Activated T-helper 1 cell treated with Interleukin-2 at 50 U/mL for 16 hours (primary cell): ENCODE data around the gene KCTD17.

Source experiments
- DNase-seq: peaks from one replicate; pipeline ENCODE4 v3.0.0-alpha.2; 2020; ENCODE audit warnings: low read depth

The KCTD17 gene

DNA sequence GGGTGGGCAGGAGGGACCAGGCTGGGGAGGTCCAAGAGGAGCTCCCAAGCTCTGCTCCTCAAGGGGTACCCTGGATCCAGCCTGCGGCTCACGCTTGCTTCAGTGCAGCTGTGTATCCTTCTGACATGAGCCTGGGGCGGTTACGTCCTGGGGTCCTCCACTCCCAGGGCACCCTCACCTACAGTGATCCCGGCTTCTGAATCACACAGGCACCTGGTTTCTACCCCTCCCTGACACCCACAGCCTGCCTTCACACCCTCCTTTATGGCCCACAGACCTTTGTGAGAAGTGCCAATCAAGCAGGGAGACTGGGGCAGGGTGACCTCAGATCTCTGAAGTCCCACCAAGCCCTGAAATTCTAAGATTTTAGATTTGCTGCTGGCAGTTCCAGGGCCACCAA, 30.5 kb upstream of the KCTD17 start:
- DNase-seq, result no peak

DNA sequence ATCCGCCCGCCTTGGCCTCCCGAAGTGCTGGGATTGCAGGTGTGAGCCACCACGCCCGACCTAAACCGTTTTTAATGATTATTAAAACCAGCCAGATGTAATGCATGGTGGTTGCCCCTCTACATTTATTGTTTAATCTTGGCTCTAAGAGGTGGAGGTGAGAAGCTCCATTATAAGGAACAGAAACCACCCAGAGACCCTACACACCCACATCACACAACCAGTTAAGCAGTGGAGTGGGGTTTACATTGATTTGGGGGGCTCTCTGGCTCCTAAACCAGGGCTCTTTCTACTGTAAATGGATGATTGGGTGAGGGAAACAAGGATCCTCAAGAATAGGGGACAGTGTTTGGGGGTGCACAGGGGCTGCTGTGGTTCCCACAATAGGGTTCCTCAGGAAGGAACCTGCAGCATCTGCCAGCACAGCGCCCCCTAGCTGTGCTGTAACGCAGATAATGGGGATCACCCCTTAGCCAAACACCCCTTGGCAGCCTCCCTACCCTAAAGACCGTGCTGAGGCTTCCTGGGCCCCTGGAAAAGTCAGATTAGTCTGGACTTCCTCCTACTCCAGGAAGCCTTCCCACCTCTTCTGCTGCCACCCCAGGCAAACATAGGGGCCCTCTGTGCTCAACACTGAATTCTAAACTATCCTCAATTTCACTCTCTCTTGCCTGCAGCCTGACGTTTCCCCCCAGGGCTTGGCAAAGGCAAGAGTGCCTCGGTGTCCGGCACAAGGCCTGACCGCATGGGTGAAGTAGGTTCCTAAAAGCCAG, 29.6 kb upstream of the KCTD17 start:
- DNase-seq, result peak; percentile 33

DNA sequence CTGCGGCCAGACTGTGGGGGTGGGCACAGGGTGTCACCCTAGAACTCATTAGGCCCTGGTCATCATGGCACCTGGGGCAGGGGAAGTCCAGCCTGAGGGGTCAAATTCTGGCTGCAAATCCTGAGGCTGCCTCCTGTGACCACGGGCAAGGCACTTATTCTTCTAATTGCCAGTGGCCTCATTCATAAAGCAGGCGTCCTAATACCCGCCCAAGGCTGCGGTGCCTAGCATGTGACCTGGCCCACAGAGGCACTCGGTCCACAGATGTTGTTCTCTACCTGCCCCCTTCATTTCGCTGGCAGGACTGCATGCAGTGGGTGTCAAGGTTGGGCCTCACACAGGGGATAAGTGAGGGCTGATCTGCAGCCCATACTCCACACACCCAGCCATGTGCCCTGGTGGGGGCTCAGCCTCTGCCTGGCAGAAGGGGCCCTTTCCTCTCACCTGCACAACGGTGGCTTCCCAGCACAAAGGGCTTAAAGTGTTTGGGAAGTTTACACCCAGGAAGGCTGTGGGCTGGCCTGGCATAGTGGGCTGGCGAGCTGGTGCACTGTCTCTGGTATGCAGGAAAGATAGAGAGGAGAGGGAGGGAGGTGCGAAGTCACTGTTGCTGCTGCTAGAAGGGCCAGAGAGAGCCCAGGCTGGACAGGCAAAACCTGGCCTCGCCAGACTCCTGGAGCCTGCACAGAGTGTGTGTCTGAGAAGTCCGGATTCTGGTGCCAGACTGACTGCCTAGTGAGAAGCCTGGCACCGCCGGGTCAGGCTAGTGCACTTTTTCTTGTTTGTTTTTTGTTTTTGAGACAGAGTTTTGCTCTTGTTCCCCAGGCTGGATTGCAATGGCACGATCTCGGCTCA, 28.8 kb upstream of the KCTD17 start:
- no peak for DNase-seq

DNA sequence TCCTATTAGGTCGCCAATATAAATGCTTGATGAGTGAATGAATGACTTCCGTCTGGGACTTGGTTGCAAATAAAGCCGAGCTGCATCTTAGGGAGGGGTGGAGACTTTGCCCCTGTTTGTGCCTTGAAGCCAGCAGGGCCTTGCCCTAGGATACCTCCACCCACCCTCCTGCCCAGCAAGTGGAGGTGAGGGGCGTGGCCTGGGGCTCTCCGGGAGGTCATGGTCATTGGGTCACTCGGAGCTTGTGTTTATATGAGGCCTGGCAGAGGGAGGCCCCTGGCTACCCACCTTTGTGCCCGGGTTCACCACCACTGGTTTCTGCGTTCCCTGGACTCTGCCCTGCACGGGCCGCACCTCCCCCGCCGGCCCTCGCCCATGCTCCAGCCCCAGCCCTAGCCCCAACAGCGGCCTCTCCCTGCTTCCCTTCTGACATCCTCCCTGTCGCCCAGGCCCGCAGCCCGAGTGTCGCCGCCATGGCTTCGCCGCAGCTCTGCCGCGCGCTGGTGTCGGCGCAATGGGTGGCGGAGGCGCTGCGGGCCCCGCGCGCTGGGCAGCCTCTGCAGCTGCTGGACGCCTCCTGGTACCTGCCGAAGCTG, 27.7 kb upstream of the KCTD17 start:
- DNase-seq, result no peak

DNA sequence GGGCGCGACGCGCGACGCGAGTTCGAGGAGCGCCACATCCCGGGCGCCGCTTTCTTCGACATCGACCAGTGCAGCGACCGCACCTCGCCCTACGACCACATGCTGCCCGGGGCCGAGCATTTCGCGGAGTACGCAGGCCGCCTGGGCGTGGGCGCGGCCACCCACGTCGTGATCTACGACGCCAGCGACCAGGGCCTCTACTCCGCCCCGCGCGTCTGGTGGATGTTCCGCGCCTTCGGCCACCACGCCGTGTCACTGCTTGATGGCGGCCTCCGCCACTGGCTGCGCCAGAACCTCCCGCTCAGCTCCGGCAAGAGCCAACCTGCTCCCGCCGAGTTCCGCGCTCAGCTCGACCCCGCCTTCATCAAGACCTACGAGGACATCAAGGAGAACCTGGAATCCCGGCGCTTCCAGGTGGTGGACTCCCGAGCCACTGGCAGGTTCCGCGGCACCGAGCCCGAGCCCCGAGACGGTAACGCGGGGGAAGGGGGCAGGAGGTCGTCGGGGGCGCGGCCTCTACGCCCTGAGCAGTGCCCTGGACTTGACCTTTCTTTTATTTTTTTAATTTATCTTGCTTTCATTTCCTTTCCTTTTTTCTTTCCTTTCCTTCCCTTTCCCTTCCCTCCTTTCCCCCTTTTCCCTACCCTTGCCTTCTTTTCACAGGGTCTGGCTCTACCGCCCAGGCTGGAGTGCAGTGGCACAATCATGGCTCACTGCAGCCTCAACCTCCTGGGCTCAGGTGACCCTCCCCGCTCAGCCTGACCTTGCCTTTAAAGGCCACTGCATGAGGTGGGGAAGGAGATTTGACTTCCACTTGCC, 27.0 kb upstream of the KCTD17 start:
- no peak for DNase-seq

DNA sequence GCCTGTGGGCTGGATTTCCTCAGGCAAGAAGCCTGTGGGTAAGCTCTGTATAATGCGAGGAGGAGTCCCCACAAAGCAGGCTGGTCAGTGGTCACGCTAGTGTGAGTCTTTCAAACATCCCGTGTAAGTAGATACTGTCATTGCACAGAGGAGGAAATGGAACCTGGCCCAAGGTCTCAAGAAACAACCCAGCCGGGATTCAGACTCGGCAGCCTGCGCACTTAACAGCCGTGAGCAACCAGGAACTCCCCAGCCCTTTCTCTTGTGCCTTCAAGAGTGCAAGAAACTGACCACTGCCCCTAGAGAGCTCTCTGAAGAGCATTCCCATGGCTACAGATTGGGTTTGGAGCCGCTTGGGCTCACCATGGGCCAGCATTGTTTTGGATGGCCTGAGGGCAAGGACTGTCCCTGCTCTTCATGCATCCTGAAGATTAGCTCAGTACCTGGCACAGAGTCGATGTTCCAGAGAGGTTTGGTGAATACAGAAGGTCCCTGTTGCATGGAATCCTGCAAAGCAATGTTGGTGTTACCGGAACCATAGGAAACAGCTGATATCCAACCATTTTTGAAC, 26.0 kb upstream of the KCTD17 start:
- no peak for DNase-seq

DNA sequence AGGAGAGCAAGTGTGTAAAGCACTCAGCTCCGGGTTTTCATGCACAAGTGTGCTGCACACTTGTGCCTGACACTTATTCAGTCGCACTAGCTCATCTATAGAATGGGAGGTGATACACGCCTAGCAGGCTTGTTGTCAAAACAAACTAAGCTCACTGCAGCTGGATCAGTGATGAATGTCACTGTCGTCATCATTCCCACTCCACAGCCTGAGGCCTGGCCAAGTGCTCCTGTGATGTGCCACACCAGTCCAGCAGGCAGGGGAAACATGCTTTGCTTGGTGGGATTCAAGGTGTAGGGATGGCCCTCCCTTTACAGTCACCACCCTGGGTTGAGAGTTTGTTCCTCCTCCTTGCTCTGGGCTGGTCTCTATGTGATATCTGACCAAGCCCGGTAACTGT, 25.2 kb upstream of the KCTD17 start:
- no peak for DNase-seq

DNA sequence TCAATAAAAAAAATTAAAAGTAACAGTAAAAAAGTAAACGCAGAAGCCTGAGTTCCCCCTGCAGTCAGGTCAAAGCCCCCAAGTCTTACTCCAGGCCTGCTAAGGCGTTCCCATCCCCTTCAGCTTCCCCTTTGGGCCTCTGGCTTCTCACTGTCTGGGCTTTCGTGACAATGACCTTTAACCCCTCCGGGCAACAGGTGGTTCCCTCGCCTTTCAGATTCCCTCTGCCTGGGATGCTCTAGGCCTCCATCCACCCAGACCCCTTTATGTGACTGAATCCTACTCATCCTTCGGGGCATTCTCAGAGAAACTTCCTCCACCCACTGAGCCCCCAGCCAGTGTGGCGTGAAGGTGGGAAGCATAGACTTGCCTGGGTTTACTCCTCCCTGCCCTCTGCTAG, 24.0 kb upstream of the KCTD17 start:
- no peak for DNase-seq

DNA sequence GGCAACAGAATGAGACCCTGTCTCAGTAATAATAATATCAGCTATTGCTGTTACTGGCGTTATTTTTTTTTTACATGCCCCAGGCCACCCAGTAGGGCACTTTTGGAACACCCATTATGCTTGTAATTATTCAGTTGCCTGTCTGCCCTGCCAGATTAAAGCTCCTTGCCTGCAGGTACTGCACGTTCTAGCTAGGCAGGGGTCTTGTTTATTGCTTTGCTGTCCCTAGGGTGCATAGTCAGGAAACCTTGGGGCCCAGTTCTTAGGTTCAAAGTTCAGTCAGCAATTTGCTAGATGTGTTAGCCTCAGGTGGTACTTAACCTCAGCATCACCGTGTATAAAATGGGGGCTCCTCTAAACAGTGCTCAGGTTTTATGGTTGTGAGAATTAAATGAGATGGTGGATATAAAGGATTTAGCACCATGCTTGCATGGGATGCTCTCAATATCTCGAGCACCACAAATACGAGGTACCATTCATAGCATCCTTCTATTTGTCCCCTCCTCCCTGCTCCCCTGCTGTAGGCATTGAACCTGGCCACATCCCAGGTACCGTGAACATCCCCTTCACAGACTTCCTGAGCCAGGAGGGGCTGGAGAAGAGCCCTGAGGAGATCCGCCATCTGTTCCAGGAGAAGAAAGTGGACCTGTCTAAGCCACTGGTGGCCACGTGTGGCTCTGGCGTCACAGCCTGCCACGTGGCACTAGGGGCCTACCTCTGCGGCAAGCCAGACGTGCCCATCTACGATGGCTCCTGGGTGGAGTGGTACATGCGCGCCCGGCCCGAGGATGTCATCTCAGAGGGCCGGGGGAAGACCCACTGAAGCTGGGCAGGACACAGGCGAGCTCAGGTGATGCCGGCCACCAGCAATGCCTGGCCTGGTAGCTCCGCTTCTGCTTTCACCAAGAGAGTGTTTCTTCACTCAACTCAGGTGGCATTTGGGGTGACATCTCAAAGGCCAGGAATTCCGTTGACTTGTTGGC, 22.6 kb upstream of the KCTD17 start:
- no peak for DNase-seq

DNA sequence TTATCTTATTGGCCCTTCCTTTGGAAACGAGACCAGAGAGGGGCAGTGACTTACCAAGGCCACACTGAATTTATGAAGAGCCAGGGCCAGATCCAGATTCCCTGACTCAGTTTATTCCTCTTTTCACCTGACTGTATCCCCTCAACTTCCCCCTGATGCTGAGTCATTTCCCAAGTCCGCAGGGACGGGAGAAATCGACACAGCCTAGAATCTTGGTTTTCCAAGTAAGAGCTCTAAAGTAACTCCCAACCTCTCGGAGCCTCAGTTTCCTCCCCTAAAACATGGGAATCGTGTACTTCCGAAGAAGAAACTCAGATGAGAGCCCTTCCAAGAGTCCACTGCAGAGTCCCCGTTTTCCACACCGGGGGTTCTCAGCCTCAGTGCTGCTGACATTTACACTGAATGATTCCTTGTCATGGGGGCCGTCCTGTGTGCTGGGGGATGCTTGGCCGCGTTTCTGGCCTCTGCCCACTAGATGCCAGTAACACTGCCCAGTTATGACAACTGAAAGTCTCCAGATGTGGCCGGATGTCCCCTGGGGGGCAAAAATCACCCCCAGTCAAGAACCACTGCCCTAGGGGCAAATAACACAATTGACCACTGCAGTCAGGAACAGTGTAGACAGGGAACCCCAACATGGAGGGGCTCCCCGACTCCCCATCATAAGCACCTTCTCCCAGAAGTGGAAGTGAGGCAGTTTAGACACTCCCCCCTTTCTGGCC, 20.8 kb upstream of the KCTD17 start:
- no peak for DNase-seq

DNA sequence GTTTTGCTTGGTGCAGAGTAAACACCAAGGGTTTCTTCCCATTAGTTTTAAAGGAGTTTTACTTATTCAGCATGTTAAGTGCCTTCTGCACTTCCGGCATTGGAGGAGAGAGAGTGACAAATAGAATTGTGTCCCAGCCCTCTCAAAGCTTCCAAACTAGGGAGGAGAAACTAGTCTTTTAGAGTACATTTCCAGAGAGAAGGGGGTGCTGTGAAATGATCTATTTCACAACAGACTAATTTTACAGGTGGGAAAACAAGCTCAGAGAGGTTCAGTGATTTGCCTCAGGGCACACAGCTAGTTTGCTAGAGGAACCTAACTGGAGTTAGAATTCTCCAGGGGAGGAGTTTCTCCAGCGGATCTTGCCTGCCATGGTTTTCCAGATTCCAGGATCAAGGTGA, 19.4 kb upstream of the KCTD17 start:
- DNase-seq, result no peak

DNA sequence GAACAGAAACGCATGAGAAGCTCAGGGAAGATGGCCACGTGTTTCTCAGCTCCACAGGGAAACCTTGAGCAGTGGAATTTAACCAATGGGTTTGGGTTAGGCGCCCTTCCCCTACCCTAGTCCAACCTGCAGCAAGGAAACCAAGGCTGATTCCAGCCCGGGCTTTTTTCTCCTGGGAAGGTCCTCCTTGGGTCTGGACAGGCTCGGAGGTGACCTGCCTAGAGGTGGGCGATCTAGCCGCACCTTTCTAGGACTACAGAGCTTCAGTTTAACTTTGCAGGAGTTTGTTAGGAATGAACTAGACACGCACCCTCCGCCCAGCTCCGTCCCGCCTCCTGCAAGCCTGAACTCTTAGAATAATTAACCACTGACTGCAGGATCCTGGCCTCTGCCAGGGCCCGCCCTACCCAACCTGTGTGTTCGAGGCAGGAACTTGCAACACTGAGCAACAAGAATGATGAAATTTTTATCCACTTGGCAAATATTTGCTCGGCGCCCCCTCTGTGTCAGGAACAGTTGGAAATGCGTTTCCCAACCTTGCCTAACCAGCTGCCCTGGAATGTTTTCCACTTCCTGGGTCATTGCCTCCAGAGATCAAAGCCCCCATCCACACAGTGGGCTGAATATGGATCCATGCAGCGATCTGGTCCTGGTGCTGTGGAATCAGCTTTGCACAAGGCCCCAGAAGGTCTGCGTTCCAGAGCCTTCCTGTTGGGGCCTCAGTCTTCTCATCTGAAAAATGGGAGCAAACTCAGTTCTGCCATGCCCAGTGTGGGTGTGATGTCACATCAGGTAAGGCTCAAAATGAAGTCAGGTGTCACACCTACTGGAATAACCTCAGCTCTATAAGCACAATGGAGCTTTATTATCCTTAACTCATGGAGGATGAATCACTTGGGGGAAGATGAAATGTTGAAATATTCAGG, 18.7 kb upstream of the KCTD17 start:
- DNase-seq, result no peak

DNA sequence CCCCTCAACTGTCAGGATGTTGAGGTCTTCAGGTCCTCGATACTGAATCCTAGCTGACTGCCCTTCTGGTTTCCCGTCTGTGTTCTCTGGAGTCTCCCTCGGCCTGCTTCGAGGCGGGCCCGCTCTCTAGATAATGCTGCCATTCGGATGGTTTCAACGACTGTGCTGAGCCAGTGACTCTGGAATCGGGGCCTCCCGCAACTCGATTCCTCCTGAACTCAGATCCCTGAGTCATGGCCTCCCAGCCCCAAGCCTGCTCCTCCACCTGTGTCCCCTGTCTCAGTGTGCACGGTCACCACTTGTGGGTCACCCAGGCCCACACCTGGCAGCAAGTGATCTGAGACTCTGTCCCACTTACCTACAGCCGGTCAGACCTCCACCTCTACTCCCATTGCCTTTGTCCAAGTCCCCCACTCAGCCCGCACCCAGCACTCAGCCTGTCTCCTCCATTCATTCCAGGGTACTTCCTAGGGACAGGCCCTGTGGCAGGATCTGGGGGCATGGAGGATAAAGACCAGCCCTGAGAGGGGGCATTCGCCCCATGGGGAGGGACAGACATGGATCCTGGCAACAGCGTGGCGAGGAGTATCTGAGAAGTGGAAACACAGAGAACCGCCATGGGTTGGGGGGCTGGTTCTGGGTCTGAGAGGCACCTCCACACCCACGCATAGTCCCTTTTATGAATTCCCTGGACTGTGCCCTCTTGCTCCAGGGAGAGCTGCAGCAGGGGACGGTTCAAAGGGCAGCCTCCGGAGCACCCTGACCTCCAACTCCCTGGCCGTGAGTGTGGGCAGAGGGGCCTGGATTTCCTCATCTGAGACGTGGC, 17.7 kb upstream of the KCTD17 start:
- DNase-seq, result no peak

DNA sequence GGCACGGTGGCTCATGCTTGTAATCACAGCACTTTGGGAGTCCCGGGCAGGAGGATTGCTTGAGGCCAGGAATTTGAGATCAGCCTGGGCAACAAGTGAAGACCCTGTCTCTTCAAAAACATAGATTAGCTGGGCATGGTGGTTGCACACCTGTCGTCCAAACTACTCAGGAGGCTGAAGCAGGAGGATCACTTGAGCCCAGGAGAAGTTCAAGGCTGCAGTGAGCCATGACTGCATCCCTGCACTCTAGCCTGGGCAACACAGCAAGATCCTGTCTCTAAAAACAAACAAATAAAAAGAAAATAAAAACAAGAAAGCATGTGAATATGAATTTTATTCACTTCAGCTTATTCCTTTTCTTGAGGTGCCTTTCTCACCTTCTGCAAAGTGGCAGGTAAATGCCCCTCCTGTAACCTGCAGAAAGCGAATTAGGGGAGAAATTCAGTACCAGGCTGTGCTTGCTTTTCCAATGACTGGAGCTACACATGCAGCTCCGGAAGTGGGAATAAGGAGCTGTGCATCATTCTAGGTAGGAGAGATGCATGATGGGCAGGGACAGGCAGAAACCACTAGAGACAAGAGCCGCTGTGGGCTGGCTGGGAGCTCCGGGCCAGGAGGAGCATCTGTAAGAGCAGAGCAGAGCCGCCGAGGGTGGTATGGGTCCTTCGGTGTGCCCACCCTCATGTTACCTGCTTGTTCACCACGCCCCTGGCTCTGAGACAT, 14.7 kb upstream of the KCTD17 start:
- DNase-seq, result no peak

DNA sequence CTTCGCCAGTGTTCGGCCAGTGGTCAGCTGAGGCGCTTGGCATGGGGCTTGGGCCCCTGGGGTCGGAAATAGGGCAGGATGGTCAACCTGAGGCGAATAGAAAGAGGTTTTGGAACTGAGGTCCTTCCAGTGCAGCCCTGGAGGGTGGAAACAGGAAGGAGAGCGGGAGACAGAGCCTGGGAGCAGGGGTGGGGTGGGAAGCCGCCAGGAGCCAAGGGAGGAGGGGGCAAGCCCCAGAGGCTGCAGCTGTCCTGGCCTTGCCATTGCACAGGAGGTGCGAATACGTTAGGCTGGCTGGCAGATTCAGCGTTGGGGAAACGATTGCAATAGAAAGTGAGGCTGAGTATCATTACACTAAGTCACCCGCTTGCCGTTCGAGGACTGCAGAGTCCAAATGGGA, 13.9 kb upstream of the KCTD17 start:
- no peak for DNase-seq

DNA sequence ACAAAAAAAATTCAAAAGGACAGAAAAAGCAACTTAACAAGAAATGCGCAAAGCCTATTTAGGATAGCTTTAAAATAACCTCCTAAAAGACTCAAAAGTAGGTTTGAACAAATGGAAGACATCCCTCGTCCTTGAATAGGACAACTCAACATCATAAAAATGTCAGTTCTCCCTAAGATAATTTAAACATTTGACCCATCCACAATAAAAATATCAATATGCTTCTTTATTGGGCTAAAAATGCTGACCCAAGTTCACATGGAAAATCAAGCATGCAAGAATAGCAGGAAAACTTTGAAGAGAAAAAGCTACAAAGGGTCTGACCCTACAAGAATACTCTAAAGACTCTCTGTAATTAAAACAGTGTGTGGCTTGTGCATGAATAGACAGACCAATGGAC, 12.1 kb upstream of the KCTD17 start:
- DNase-seq, result no peak

DNA sequence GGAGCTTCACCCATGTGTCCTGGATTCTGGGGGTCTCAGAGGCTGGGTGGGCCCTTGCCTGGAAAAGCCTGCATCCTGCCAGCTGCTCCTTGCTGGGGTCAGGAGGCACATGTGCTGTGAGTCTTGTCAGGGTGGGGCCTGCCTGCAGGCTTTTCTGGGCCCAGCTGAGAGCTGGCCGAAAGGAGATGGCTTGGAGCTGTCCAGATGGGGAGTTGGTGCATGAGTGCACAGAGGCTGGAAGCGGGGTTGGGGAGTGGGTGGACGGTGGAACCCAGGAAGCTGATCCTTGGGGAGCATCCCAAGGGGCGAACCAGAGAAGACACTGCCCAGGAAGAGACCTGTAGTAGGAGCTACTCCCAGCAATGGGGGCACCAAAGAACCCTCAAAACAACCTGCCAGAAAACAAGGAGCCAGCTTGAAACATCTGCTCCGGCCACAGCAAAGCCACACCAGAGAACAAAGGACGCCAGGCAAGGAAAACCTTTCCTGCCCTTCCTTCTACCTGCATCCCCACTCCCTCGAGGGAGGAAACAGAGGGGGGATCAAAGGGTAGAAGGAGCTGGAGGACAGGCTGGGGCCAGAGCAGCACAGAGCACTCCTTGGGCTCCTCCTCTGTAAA, 8.2 kb upstream of the KCTD17 start:
- DNase-seq, result no peak
